ENCODE measurements around the gene MORC3.

The MORC3 gene

DNA sequence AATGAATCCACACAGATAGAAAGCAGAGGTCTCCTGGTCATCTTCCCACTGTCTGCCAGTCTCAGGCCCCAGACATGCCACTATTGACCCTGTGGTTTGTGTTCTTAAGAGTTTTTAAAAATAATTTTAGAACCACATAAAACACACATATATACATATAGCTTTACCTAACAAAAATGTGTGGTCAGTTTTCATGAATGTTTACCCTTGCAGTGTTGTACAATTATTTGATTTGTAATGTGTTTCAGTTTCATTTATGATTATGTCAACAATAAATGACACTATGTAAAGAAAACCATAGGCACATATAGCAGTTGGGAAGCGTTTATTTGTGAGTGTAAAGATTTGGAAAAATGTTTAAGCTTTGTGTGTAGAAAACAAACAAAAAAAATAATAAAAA, 82.3 kb downstream of the MORC3 start:
- ChIA-PET CTCF (interaction anchor here (0.6 to 0.9 kb wide), 5 partner anchors 20 to 891 kb away, joined by 3 to 5 read pairs (median 3); no protein-coding TSS in a partner anchor), POLR2A (interaction anchor here (0.9 kb wide), 1 partner anchor 26 kb away, joined by 5 read pairs; no protein-coding TSS in a partner anchor)
- Histone ChIP-seq H3K9me3 (ENCODE audit: control insufficient read depth, insufficient read depth, low read depth, low read length) (no peaks in the 10 kb centered on the region), H3K4me1 (ENCODE audit: control insufficient read depth, insufficient read depth, low read length) (no peaks in the 10 kb centered on the region), H3K4me3 (ENCODE audit: low read depth, low read length) (no peak overlapping the region), H3K36me3 (ENCODE audit: control insufficient read depth in 2 of 2, insufficient read depth in 1 of 2, low read length in 2 of 2) (peaks cover 82 to 85% of the 10 kb centered on the region in 2 experiments), H3K27ac (ENCODE audit: extremely low read depth, low read depth, low read length) (no peak overlapping the region)
- TF ChIP-seq ZNF664 (tag by site-specific recombination; IDR thresholded peaks at IDR 0.05): no peak

DNA sequence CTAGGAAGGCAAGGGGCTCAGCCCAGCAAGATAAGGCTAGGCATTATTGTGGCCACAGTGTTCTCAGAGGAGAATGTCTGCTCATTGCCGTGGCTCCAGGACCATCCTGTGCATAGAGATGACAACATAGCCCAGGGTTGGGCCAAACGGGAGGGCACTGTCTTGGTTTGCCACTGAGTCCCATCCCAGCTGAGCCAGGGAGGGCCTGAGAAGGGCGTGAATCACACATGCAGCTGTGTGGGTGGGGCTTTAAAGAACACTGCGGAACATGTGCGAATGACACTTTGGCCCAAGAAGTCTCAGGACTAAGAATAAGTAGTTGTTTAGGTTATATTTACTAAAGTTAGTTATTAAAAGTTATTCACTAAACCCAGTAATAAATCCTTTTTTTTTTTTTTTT, 83.7 kb downstream of the MORC3 start:
- H3K9me3 ChIP-seq (ENCODE audit: control insufficient read depth, insufficient read depth, low read depth, low read length): no peaks in the 10 kb centered on the region

DNA sequence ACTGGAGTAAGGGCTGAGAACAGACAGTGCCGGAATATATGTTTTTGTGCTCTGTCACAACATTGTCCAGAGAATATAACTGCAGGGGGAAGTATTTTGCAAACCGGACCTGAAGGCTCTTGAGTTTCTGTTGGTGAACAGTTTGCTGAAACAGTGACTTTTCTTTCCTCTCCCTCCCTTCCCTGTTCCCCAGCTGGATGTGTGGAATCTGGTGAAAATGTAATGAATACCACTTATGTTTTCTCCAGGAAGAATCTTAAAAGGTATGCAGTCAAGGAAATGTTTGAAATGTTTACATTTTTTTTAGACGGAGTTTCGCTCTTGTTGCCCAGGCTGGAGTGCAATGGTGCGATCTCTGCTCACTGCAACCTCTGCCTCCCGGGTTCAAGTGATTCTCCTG, 88.6 kb downstream of the MORC3 start:
- POLR2A ChIA-PET: no interaction called here
- peaks cover 80 to 84% of the 10 kb centered on the region in 2 experiments for H3K36me3 ChIP-seq (ENCODE audit: control insufficient read depth in 2 of 2, insufficient read depth in 1 of 2, low read length in 2 of 2)
- no peak for TF ChIP-seq FEZF1 (tag by site-specific recombination; IDR thresholded peaks at IDR 0.05)
- no peak for TF ChIP-seq ZSCAN16 (tag by site-specific recombination; IDR thresholded peaks at IDR 0.05)
- no peak for TF ChIP-seq PATZ1 (tag by site-specific recombination; IDR thresholded peaks at IDR 0.05)
- no peak for TF ChIP-seq ZNF280D (tag by site-specific recombination; IDR thresholded peaks at IDR 0.05)
- TF ChIP-seq ZNF146 (tag by site-specific recombination; IDR thresholded peaks at IDR 0.05): no peak
- no peak for TF ChIP-seq ZNF658 (tag by site-specific recombination; IDR thresholded peaks at IDR 0.05)
- TF ChIP-seq, protein P1, sequence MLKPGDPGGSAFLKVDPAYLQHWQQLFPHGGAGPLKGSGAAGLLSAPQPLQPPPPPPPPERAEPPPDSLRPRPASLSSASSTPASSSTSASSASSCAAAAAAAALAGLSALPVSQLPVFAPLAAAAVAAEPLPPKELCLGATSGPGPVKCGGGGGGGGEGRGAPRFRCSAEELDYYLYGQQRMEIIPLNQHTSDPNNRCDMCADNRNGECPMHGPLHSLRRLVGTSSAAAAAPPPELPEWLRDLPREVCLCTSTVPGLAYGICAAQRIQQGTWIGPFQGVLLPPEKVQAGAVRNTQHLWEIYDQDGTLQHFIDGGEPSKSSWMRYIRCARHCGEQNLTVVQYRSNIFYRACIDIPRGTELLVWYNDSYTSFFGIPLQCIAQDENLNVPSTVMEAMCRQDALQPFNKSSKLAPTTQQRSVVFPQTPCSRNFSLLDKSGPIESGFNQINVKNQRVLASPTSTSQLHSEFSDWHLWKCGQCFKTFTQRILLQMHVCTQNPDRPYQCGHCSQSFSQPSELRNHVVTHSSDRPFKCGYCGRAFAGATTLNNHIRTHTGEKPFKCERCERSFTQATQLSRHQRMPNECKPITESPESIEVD (tag by site-specific recombination; IDR thresholded peaks at IDR 0.05): no peak
- TF ChIP-seq TRIM28 (IDR thresholded peaks at IDR 0.05; ENCODE audit: borderline replicate concordance, low read length): no peak
- H3K27ac ChIP-seq (ENCODE audit: extremely low read depth, low read depth, low read length): no peak overlapping the region
- H3K4me3 ChIP-seq (ENCODE audit: low read depth, low read length): no peak overlapping the region
- CTCF ChIA-PET: interaction anchor here (1.1 kb wide), 1 partner anchor 13 kb away, joined by 3 read pairs; no protein-coding TSS in a partner anchor
- H3K4me1 ChIP-seq (ENCODE audit: control insufficient read depth, insufficient read depth, low read length): no peaks in the 10 kb centered on the region
- no peaks in the 10 kb centered on the region for H3K9me3 ChIP-seq (ENCODE audit: control insufficient read depth, insufficient read depth, low read depth, low read length)

More for the DNA sequence above, 83.7 kb downstream of the MORC3 start:
- H3K4me3 ChIP-seq (ENCODE audit: low read depth, low read length): no peak overlapping the region
- no peak overlapping the region for H3K27ac ChIP-seq (ENCODE audit: extremely low read depth, low read depth, low read length)
- ChIA-PET POLR2A (interaction anchor here (0.7 kb wide), 2 partner anchors 84 to 132 kb away, joined by 3 read pairs; no protein-coding TSS in a partner anchor), CTCF (interaction anchor here (0.5 kb wide), 1 partner anchor 514 kb away, joined by 3 read pairs; no protein-coding TSS in a partner anchor)
- H3K36me3 ChIP-seq (ENCODE audit: control insufficient read depth in 2 of 2, insufficient read depth in 1 of 2, low read length in 2 of 2): peaks cover 77 to 79% of the 10 kb centered on the region in 2 experiments
- TF ChIP-seq ZNF280C (tag by site-specific recombination; IDR thresholded peaks at IDR 0.05): no peak
- TF ChIP-seq ZNF266 (tag by site-specific recombination; IDR thresholded peaks at IDR 0.05; ENCODE audit: low read depth): no peak
- TF ChIP-seq ZBTB1 (tag by site-specific recombination; IDR thresholded peaks at IDR 0.05): no peak
- no peak for TF ChIP-seq ZNF202 (tag by site-specific recombination; IDR thresholded peaks at IDR 0.05; ENCODE audit: borderline replicate concordance)
- TF ChIP-seq ZNF16 (tag by site-specific recombination; IDR thresholded peaks at IDR 0.05; ENCODE audit: low read depth): no peak
- H3K4me1 ChIP-seq (ENCODE audit: control insufficient read depth, insufficient read depth, low read length): no peaks in the 10 kb centered on the region
